GM10266 (cell line): Measurements from ENCODE around the gene CLECL1.
"Not testable (repeated sequence)": the region's sequence is repeated elsewhere in the genome, so short reads cannot be mapped to it uniquely, and the experiment has no call there.

Source experiments
- DNase-seq: peaks from one replicate; pipeline ENCODE4 v3.0.0; 2012; ENCODE audit errors: extremely low spot score
- CTCF ChIP-seq: IDR thresholded peaks from 2 replicates; pipeline ENCODE4 v1.5.1; 2012; ENCODE audit warnings: mild to moderate bottlenecking, low read depth; ENCODE audit not compliant: control insufficient read depth, insufficient read depth; ENCODE audit errors: missing control alignments

Gene CLECL1

GRCh38 chr12:9699269-9699897, 33.5 kb downstream of the CLECL1 start:
- no peak for TF ChIP-seq CTCF
- no peak for DNase-seq

GRCh38 chr12:9698681-9699080, 34.2 kb downstream of the CLECL1 start:
- DNase-seq = no peak

GRCh38 chr12:9697619-9698018, 35.3 kb downstream of the CLECL1 start:
- no peak for DNase-seq
- no peak for TF ChIP-seq CTCF

More at GRCh38 chr12:9698681-9699080, 34.2 kb downstream of the CLECL1 start:
- no peak for TF ChIP-seq CTCF

- DNase-seq = not testable (repeated sequence)
Measured at GRCh38 chr12:9695661-9696060, 37.2 kb downstream of the CLECL1 start.

GRCh38 chr12:9695150-9695549, 37.7 kb downstream of the CLECL1 start:
- DNase-seq = not testable (repeated sequence)

- no peak for TF ChIP-seq CTCF
- no peak for DNase-seq
Measured at GRCh38 chr12:9694241-9694640, 38.7 kb downstream of the CLECL1 start.

GRCh38 chr12:9692909-9693308, 40.0 kb downstream of the CLECL1 start:
- no peak for TF ChIP-seq CTCF

GRCh38 chr12:9687228-9687627, 45.7 kb downstream of the CLECL1 start:
- no peak for DNase-seq

More at GRCh38 chr12:9692909-9693308, 40.0 kb downstream of the CLECL1 start:
- no peak for DNase-seq

More at GRCh38 chr12:9687228-9687627, 45.7 kb downstream of the CLECL1 start:
- TF ChIP-seq CTCF = no peak
